Measurements from ENCODE around the gene ATP6V1D.

GRCh38 chr14:67317822-67318221, 41.8 kb downstream of the ATP6V1D start:
- no peak for TF ChIP-seq POLR2A (IDR thresholded peaks at IDR 0.05)
- TF ChIP-seq, protein P1, sequence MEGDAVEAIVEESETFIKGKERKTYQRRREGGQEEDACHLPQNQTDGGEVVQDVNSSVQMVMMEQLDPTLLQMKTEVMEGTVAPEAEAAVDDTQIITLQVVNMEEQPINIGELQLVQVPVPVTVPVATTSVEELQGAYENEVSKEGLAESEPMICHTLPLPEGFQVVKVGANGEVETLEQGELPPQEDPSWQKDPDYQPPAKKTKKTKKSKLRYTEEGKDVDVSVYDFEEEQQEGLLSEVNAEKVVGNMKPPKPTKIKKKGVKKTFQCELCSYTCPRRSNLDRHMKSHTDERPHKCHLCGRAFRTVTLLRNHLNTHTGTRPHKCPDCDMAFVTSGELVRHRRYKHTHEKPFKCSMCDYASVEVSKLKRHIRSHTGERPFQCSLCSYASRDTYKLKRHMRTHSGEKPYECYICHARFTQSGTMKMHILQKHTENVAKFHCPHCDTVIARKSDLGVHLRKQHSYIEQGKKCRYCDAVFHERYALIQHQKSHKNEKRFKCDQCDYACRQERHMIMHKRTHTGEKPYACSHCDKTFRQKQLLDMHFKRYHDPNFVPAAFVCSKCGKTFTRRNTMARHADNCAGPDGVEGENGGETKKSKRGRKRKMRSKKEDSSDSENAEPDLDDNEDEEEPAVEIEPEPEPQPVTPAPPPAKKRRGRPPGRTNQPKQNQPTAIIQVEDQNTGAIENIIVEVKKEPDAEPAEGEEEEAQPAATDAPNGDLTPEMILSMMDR (IDR thresholded peaks at IDR 0.05 in 8 of 11, conservative IDR thresholded peaks at IDR 0.05 in 3 of 11), result no peak
- TF ChIP-seq POLR2AphosphoS5 (IDR thresholded peaks at IDR 0.05), result no peak

Data from spleen (tissue), 7 donors.